NCI-H345 (cell line): Measurements from ENCODE around the gene STX4.

Experiments used
- DNase-seq: peaks from one replicate; lab custom pipeline; 2025; lab: John Stamatoyannopoulos, UW

Gene STX4

DNA sequence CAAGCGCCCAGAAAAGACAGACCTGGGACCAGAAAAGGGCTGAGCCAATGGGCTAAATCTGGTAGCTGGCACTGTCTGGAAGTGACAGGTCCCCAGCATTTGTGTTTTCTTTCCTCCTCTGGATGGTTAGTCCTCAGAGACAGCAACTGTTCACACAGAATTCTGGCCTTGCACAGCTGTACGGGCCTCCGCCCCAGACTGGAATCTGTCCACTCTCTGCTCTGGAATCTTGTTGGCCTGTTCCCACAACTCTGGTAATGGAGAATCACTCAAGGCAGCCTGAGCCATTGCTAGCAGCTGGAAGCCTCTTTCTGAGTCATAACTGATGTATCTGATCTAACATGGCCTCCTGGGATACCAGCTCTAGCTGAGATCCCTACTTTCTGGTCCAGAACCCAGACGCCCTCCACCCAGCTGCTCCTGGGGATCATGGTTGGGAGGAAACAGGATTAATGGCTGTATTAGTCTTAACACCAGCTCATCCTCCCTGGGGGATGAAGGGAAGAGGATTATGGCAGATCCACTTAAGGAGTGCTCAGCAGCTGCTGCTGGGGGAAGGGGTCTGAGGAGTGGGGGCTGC, 31.6 kb downstream of the STX4 start:
- DNase-seq = no peak

DNA sequence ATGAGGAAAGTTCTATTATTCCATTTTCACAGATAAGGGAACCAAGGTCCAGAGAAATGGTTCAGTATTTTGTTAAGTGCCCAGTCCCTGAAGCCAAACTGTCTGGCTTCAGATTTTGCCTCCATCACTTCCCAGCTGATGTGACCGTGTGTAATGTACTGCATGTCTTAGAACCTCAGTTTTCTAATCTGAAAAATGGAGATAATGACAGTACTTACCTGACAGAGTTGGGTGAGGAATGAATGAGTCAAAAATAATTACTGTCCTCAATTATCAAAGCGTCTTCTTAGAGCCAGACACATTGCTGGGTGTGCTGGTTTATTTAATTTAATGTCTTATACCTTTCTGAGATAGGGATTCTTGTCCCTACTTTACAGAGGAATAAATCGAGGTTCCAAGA, 34.0 kb downstream of the STX4 start:
- no peak for DNase-seq

GRCh38 chr16:31071861-31072260, 38.5 kb downstream of the STX4 start:
- DNase-seq = no peak

DNA sequence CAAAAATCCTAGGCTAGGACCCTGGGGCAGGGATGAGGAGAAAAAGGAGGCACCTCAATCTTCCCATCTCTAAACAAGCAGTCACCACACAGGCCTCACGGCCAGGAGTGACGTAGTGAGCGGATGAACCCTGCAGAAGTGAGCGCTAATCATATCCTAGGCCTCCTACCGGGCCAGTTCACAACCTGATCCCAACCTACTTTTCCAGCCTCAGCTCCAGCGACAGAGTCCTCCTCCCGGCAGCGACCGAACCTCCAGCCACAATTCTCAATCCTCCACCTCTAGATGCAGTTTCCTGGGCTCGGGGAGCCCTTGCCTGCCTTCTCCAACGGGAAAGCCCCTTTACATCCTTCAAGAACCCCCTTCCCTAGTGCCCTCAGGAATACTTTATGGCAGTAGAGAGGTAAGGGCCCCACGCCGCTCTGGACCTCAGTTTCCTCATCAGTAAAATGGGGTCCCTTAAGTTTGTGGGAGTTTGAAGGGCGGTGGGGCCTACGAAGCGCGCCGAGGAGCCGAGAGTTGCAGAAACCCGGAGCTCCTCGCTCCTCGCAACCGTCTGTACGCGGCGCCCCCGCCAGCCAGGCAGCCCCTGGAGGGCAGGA, 39.3 kb downstream of the STX4 start:
- DNase-seq = peak; percentile 25

DNA sequence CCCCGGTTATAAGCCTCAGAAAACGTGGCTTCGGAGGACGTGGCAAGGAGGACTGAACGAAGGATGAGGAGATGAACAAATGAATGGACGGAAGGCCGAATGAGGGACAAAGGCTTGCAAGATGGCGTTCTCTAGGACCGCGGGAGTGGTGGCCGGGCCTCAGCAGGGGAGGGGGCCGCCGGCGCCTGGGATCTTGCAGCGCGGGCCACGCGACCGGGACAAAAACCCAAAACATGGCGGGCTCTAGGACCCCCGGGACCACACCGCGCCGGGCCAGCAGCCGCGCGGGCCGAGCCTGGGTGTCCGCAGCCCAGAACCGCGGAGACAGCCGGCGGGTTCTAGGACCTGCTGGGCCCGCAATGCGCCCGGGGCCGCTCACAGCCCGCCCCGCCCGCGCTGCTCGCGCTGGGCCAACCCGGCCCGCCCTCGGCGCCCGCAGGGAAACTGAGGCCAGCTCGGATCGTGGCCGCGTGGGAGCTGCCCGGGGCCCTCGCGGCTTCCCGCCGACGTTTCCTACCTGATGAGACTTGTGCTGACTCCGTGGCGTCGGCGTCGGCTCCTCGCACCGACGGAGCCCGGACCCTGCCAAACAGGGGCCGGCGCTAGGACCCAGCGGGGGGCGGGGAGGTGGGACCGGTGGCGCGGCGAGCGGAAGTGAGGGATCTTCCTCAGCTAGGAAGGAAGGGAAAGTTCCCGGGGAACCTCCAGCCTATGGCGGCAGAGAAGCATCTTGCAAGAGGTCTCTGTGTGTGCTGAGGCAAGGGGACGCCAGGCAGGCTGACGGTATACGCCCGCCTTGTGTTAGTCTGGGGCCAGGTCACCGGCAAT, 40.0 kb downstream of the STX4 start:
- DNase-seq = peak; percentile 95

GRCh38 chr16:31073970-31074813, 40.8 kb downstream of the STX4 start, which contains the start of the genes ZNF646 and ZNF668:
Gene ZNF646, plus strand, starts transcription at chr16:31074422. Its CDS starts 1,903 bp downstream, at chr16:31076325.
Gene ZNF668, minus strand, starts transcription at chr16:31074240. Its CDS starts 9,781 bp downstream, at chr16:31064459.
- DNase-seq = peak; percentile 100

GRCh38 chr16:31074814-31075183, 41.4 kb downstream of the STX4 start:
- DNase-seq = no peak

GRCh38 chr16:31076319-31076718, 43.0 kb downstream of the STX4 start:
- DNase-seq = no peak

GRCh38 chr16:31077024-31077423, 43.7 kb downstream of the STX4 start:
- no peak for DNase-seq

- DNase-seq = no peak
Observed at GRCh38 chr16:31077592-31078396, 44.4 kb downstream of the STX4 start.

- no peak for DNase-seq
Observed at GRCh38 chr16:31078597-31079341, 45.4 kb downstream of the STX4 start.

- DNase-seq = no peak
Observed at GRCh38 chr16:31079342-31079944, 46.1 kb downstream of the STX4 start.

GRCh38 chr16:31080035-31080629, 46.8 kb downstream of the STX4 start:
- DNase-seq = no peak

DNA sequence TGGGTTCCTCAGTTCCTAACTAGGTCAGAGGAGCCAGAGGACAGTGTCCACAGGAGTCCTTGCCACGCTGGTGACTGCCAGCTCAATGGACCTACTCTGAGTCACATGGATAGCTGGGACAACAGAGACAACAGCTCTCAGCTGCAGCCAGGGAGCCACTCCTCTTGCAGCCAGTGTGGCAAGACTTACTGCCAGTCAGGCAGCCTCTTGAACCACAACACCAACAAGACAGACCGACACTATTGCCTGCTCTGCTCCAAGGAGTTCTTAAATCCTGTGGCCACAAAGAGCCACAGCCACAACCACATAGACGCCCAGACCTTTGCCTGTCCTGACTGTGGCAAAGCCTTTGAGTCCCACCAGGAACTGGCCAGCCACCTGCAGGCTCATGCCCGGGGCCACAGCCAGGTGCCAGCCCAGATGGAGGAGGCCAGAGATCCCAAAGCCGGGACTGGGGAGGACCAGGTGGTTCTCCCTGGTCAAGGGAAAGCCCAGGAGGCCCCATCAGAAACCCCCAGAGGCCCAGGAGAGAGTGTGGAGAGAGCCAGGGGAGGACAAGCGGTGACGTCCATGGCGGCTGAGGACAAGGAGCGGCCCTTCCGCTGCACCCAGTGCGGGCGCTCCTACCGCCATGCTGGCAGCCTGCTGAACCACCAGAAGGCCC, 47.5 kb downstream of the STX4 start:
- no peak for DNase-seq

GRCh38 chr16:31081428-31082351, 48.3 kb downstream of the STX4 start:
- no peak for DNase-seq

- no peak for DNase-seq
Observed at GRCh38 chr16:31082368-31083045, 49.1 kb downstream of the STX4 start.

DNA sequence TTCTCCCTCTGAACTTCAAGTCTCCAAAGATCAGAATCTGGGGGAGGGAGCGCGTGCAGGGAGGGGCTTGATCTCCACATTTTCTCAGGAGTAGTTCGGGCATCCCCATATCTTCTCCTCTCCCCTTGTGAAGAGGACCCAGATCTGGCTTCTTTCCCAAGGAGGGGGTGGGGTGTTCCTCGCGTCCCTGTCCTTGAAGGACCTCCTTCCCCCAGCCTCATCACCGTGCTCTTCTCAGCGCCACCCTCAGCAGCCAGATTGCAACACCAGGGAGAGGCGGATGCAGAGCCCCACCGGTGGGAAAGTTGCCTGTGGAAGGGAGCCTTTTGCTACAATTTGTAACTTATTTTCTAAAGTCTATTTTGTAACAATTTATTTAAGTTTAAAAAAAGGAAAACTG, 49.7 kb downstream of the STX4 start:
- DNase-seq = no peak

GRCh38 chr16:31083556-31083955, 50.2 kb downstream of the STX4 start:
- DNase-seq = no peak
